PFSK-1 (cell line): ENCODE results near the gene GLCE.

Experiments used
- FOXP2 ChIP-seq: optimal IDR thresholded peaks from 2 replicates; pipeline ENCODE3; 2011; ENCODE audit warnings: borderline replicate concordance, control low read depth, inconsistent platforms; ENCODE audit not compliant: insufficient read depth; ENCODE audit errors: extremely low read length, extremely low read depth
- POLR2AphosphoS5 ChIP-seq: IDR thresholded peaks from 2 replicates; pipeline ENCODE4 v1.6.1; 2012; ENCODE audit warnings: low read depth, mild to moderate bottlenecking, control low read depth, low read length, moderate library complexity
- SIN3A ChIP-seq: IDR thresholded peaks from 2 replicates; pipeline ENCODE4 v1.6.1; 2012; ENCODE audit warnings: mild to moderate bottlenecking, low read length, moderate library complexity, borderline replicate concordance; ENCODE audit not compliant: insufficient read depth
- TAF1 ChIP-seq: IDR thresholded peaks from 2 replicates; pipeline ENCODE4 v1.6.1; 2012; ENCODE audit warnings: low read length, control low read depth, borderline replicate concordance; ENCODE audit not compliant: insufficient read depth
- TF ChIP-seq, protein P1 (sequence below), 2 experiments: IDR thresholded peaks; 2 replicates each; pipeline versions ENCODE4 v1.6.1 to v1.8.0; 2011 to 2012; ENCODE audit warnings: low read depth in 2 of 2, low read length in 2 of 2, control low read depth in 1 of 2, inconsistent platforms in 1 of 2, mild to moderate bottlenecking in 1 of 2, moderate library complexity in 1 of 2; ENCODE audit not compliant: insufficient read depth in 1 of 2

The GLCE gene

DNA sequence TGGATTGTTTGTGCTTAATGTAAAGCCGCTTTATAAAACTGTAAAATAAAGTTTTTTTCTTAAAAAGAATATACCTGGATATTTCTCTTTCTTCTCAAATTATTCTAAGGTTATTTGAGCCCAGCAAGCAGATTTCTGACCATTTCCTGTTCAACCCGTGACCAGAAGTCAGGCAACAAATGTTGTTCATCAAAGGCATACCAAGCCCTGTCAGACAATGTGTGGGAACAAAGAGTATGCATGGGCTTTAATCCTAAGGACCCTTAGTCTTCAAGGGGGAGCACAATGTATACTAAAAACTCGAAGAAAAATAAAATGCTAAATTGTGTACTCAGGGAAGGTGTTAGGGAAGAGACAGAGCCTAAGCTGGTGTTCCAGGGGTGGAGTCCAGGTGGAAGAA lies 111.7 kb downstream of the GLCE start:
- no peak for TF ChIP-seq TAF1
- TF ChIP-seq, protein P1, sequence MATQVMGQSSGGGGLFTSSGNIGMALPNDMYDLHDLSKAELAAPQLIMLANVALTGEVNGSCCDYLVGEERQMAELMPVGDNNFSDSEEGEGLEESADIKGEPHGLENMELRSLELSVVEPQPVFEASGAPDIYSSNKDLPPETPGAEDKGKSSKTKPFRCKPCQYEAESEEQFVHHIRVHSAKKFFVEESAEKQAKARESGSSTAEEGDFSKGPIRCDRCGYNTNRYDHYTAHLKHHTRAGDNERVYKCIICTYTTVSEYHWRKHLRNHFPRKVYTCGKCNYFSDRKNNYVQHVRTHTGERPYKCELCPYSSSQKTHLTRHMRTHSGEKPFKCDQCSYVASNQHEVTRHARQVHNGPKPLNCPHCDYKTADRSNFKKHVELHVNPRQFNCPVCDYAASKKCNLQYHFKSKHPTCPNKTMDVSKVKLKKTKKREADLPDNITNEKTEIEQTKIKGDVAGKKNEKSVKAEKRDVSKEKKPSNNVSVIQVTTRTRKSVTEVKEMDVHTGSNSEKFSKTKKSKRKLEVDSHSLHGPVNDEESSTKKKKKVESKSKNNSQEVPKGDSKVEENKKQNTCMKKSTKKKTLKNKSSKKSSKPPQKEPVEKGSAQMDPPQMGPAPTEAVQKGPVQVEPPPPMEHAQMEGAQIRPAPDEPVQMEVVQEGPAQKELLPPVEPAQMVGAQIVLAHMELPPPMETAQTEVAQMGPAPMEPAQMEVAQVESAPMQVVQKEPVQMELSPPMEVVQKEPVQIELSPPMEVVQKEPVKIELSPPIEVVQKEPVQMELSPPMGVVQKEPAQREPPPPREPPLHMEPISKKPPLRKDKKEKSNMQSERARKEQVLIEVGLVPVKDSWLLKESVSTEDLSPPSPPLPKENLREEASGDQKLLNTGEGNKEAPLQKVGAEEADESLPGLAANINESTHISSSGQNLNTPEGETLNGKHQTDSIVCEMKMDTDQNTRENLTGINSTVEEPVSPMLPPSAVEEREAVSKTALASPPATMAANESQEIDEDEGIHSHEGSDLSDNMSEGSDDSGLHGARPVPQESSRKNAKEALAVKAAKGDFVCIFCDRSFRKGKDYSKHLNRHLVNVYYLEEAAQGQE (IDR thresholded peaks at IDR 0.05; ENCODE audit: insufficient read depth in 1 of 2, low read depth in 2 of 2, low read length in 2 of 2) = no peak
- TF ChIP-seq SIN3A = no peak
- TF ChIP-seq FOXP2 = no peak
- no peak for TF ChIP-seq POLR2AphosphoS5

DNA sequence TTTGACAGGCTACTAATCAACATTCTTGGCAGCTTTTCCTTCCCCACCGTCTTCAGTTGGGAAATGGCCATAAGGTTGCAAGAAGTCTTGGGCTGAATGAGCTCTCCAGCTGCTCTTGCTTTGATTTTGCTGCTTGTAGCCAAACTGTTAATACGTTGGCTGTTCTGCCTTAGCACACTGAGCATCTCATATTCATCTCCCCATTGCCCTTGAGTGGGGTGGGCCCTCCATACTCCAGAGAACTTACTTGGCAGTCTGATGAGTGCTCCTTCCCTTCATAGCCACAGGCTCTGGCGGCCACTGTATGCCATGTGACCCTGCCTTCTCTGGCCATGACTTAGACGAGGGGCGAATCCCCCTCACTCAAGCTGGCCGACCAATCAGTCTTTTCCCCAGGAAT lies 112.5 kb downstream of the GLCE start:
- TF ChIP-seq TAF1 (no peak), SIN3A (no peak)
- TF ChIP-seq, protein P1 (IDR thresholded peaks at IDR 0.05; ENCODE audit: insufficient read depth in 1 of 2, low read depth in 2 of 2, low read length in 2 of 2) = no peak

DNA sequence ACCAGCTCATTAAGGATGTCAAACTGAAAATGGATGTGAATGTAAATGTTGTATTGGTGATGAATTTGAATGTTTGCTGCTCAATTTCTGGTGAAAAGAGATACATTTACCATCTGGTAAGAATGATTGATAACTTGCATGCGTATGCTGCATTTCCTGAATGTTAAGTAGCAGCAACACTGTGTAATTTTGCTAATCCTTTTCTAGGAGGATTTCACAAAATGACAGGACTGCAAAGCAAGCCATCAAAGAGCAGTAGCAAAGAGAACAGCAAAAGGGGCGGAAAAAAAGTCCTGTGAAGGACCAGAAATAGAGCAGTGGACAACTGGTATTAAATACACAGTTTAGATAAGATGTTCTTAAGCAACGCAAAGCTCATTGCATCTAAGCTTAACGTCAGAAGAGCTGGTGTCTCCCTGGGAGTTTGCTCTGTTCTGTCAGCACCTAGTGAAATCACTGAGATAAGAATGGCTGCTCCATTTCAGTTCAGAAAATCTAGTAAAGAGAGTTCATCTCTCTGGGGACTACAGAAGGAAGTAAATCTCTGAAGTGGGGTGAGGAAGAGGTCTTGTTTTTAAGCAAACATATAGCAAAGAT lies 114.7 kb downstream of the GLCE start:
- TF ChIP-seq TAF1 = no peak
- TF ChIP-seq, protein P1 (IDR thresholded peaks at IDR 0.05; ENCODE audit: insufficient read depth in 1 of 2, low read depth in 2 of 2, low read length in 2 of 2) = no peak
- no peak for TF ChIP-seq SIN3A
- no peak for TF ChIP-seq FOXP2
- TF ChIP-seq POLR2AphosphoS5 = no peak

DNA sequence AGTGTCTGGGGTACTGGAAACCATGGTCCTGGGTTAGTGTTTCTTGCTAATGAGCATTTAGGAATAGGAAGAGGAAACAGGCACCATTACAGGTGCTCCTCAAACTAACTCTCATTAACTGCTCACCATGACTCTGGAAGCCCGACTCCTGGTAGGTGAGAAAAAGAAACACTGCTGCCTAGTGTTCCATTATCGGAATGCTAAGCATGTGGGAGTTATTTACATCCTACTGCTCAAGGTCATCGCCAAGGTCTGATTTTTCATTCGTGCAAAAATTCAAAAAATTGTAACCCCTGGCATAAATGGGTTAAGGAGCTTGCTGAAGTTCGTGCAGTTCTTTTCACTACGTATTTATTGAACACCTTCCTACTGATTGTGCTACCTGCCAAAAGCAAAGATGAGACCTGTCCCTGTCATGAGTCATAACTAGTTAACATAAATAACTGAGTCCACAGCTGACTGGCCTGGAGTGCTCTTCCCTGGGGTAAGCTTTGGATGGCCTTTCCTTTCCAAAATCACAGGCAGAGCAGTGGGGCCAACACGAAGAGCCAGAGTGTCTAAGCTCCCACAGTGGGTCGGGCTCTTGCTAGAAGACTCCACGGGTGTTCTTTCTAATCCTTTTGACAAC lies 115.6 kb downstream of the GLCE start:
- TF ChIP-seq TAF1 (no peak), SIN3A (no peak), FOXP2 (no peak), POLR2AphosphoS5 (no peak)
- TF ChIP-seq, protein P1 (IDR thresholded peaks at IDR 0.05; ENCODE audit: insufficient read depth in 1 of 2, low read depth in 2 of 2, low read length in 2 of 2) = no peak

DNA sequence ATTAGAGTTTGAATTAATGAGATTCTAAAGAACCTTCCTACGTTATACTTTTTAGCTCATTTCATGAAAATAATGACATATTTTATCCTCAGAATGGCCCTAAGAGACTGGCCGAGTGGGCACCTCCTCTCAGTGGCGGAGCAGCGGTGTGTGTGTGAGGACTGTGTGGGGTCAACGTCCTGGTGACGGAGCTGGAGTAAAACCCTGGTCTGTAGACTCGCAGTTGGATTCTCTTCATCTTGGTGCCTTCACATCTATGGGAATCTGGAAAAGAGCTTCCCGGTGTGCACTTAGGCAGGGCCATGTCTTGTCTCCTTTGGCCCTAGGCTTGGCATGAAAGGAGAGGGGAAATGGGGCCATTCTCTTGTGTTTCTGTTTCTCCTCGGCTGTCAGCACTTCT lies 116.9 kb downstream of the GLCE start:
- TF ChIP-seq POLR2AphosphoS5 (no peak), FOXP2 (no peak), TAF1 (no peak), SIN3A (no peak)
- TF ChIP-seq, protein P1 (IDR thresholded peaks at IDR 0.05; ENCODE audit: insufficient read depth in 1 of 2, low read depth in 2 of 2, low read length in 2 of 2) = no peak
